Dedifferentiated amniotic fluid mesenchymal stem cell (primary cell): ENCODE measurements around the gene SLC4A7.
"Not testable (repeated sequence)": the region's sequence is repeated elsewhere in the genome, so short reads cannot be mapped to it uniquely, and the experiment has no call there.

ENCODE experiments used
- DNase-seq: peaks from one replicate; pipeline ENCODE4 v3.0.0-alpha.2; 2016; ENCODE audit errors: extremely low spot score

Gene SLC4A7

DNA sequence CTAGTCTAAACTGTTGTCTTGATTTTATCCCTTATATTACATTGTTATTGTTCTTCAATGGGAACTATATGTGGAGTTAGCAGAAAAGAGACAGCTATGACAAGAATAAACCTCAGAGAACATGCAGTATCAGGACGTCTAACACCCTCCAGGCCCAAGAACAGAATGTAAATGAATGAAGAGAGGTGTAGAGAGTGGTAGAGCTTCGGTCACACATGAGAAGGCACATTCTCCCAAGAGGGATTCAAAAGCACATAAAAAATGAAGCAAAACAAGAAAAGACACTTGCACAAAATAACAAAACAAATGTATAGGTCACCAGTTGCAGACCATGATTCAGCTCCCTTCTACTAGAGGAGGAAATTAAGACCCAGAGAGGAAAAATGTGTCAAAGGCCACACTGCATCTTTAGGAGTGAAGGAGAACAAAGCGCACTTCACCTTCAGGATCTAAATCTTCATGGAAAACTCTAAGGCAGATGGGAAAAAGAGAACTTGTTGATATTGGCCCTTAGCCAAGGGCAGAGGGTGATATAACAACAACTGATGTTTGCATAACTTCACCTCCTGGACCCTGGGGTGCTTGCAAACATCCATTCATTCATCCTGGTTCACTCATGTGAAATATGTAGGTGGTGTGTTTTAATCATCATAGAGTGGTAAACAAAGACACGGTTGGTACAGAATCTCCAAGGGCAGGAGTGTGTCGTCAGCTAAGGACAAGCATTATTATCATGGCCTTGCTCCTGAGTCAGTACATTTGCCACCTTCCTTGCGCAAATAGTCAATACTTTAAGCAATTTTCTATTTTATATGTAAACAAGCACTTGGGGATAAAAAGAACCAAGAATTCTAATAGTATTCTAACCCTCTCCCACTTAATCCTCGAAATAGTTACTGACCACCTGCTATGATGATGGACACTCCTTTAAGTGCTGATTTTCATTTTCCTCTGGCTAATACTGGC, 123.8 kb downstream of the SLC4A7 start:
- no peak for DNase-seq

DNA sequence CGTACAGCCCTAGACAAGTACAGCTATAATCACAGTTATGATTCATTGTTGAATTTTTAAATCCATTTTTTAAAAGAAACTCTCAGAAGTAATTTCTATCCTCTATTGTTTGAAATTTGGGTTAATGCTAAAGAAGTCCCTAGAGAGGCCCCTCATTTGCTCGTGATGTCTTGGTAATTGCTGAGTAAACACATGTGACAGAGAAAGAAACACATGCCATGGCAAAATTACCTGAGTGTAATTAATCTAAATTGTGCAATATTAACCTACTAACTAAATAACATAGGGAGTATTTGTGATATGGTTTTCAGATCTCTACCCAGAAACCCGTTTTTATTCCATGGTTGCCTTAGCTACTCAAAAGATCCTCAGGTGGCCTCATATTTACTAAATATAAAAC, 125.8 kb downstream of the SLC4A7 start:
- no peak for DNase-seq

DNA sequence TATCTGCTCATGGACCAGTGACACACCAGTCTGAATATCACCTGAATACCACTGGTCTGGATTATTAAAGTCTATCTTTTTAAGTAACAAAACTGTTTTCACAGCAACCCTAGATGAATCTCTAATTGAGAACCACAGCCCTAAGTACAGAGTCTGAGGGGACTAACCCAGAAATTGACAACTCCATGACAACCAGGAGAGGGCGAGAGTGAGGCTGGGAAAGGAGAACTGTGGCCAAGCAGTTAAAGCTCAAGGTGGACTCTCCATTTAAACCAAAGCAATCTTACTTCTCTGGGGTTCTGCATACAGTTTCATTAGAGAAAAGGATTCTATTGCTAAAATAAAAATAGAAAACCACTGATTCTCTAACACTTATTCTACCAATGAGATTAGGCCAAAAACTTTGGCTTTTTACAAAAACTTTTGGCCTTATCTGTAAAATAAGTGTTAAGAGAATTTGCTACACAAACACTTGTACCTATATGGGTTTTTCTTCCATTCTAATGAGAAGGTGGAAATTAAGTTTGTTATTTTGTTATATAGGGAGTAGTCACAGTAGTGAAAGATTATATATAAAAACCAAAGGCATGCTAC, 126.4 kb downstream of the SLC4A7 start:
- no peak for DNase-seq

DNA sequence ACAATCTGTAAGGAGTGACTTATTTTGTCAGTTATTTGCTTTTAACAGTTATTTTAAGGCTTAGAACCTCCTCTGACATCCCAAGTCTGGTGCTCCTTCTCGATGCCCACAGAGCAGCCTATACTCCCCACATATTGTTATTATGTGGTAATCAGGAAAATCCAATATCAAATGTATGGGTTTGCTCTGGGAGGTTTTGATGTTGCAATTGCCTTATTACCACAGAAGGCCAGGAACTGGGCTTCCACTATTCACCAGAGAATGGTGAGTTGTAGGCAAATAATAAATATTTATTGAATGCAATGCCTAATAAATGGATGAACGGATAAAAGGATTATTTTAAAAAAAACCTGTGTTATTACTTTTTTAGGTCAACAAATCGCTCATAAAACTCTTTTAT, 127.2 kb downstream of the SLC4A7 start:
- DNase-seq: no peak

DNA sequence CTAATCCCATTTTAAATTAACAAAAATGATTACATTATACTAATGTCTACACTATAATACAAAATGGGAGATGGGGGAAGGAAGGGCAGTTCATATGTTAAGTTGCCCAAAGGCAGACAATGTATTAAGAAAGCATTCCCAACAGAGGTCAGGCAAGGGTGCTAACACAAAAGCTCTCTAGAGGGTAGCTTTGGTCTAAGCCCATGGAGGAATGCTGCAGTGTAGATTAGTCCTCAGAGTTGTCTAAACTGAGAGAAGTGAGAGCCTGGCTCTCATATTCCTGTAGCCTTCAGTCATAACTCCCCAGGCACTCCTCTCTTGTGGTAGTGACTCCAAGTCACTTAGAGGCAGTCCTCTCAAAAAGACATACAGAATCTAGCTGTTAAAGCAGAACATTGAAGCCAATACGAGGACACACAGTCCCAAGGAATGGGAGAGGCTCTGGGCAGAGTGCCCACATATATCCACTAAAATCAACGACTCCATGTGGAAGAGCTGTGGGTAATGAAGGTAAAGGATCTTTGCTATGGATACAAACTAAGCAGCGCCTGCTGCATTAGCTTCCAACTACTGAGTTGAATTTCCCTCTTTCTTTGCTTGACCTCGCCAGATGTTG, 129.5 kb downstream of the SLC4A7 start:
- no peak for DNase-seq

DNA sequence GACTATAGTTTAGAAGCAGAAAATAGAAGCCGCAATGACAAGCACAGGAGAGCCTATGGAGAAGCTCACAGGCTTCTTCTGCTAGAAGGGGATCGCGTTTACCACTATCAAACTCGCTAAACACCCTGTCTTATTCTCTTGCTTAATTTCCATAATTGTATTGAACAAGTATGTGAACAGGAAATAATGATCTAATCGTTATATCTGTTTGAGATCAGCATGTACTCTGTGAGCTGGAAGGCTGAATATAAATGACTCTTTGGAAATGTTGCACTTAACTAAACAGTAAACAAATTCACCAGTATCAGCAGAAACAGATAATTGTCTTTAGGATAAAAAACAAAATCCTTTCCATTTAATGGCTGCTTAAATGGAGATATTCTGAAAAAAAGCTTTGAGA, 130.0 kb downstream of the SLC4A7 start:
- no peak for DNase-seq

DNA sequence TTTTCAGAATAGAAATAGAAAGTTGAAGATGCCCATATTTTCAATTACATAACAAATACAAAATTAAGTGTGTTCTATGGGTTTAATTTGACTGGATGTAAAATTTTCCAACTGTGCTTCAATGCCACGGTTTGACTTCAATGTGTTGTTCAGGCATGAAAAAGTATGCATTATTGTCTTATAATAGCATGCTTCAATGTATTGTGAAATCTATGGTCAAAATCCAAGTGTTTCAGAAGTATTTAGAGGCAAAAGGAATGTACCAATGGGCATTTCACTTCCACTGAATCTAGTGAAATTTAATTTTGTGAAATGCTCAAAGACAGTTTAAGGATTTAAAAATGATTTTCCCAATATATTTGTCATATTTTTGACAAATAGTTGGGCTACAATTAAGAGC, 131.0 kb downstream of the SLC4A7 start:
- peak; percentile 78 for DNase-seq

DNA sequence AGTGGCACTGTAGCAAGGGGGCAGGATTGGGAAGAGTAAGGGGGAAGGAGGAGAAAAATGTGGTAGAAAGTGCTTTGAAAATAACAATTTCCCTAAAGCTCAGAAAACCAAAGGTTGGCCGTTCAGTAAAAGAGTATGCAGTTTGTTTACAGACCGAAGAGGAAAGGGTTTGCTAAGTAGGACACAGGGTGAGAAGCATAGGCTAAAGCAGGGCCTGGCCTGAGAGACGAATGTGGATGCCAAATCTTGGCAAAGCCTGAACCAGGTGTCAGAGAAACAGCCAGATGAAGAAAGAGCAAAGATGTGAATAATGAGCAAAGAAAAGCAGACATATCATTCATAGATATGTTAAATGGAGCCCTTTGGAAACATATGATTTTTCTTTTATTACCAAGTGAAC, 132.1 kb downstream of the SLC4A7 start:
- no peak for DNase-seq

DNA sequence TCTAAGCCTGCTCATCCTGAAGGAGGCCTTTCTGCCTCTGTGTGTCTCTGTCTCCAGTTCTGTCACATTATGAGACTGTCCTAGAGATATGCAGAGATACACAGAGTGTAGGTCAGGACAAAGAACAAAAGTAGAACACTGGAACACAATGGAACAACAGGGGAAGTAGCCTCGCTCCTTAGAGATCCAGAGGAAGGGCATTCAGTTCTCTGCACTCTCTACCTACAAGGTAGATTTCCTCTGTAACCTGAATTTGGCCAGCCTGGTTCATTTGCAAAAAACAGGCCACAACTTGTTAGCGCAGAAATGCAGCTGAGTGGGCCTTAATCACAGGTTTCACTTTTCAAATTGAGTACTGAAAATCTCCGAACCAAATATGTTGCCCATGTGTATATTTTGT, 134.4 kb downstream of the SLC4A7 start:
- no peak for DNase-seq

DNA sequence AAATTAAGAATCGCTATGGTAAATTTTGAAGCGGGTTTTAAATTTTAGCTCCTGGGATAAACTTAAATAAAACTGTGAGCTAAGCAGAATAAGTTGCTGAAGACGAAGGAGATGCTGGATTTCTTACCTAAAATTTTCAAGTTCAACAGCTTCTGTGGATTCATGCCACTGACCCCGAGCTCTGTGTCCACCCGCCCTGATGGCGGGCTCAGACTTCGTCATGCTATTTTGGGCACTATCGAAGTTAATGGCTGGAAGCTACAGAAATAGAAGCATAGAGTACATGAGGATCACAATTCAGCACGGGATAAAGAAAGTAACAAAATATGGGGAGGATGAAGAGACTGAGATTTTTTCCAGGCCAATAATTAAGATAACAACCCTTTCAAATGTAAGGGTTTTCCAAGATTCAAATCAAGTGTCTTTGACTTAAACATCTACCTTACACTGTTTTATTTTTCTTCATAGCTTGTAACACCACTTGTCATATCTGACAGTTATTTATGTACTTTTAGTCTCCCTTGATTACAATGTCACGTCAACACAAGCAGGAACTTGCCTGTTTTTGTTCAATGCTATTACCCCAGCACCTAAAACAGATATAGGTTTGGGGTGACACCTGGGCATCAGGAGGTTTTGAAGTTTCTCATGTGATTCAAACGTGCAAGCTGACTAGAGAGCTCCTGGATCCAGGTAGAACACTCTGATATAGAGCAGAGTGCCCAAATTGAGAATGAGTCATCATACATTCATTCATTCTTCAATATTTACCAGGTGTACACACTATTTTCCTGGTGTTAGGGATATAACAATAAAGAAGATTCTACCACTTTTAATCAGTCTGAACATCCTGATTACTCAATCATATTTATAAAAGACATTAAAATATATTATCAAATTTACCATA, 138.0 kb downstream of the SLC4A7 start:
- no peak for DNase-seq

DNA sequence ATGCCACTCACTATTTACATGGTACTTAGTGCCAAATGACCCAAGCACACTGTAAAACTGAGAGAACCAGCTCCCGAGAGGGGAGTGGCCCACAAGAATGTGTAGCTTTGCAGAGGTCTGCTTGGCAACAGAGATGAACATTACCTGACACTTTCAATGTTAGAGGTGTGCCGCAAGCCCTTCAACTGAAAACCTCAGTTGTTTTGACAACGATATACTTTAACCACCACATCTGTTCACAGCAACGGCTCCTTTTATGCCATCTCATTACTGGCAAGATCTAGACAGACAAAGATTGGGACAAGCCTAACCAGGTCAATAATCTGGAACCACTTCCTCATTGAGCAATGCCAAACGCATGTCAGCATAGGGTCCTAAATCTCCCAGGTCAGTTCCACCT, 138.7 kb downstream of the SLC4A7 start:
- no peak for DNase-seq

DNA sequence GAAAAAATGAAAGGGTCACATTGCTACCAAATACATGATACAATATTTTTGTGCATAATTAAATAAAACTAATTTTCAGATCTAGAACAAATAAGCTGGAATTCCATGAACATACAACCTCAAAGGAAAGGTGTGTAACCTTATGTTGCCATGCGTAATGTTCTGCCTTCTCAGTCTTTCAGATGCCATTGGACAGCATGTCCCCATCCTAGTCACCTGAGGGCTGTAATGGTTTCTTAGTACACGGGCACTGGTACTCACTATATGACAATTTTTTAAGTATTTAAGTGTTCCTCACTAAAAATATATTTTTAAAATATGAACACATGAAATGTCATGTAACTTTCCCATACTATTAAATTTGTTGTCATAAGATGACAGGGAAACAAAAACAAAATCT, 139.1 kb downstream of the SLC4A7 start:
- DNase-seq: no peak

DNA sequence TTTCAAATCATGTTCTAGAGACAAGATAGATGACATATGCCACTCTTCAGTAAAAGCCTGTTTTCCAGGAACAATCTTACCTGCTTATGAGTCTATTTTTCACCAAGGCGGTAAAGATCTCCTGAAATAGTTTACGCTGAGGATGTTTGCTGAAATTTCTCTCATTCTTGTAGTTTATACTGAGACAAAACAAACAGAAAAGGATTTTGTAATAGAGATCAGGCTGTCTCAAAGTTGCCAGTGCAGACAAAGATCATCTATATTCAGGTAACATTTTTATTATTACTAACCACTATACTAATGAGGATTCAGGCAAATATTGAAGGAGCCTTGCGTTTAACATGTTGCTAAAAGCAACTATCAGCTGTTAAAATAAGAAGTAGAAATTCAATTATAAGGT, 140.0 kb downstream of the SLC4A7 start:
- no peak for DNase-seq

DNA sequence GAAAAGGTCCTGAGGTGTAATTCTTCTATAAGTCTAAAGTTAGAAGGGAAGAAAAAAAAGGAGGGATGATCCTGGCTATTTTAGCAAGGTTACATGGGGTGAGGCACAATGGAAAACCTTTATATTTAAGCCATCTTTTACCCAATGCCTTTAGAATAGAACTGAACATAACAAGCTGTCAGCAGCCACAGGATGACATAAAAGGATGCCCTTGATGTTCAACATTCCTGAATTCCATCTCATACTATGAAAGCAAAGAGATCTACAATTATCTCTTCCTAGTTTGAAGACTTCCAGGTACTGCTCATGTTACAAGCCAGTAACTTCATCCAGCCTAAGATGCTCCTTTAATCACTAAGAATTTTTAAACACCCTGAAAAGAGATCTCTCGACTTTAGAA, 141.9 kb downstream of the SLC4A7 start:
- no peak for DNase-seq

DNA sequence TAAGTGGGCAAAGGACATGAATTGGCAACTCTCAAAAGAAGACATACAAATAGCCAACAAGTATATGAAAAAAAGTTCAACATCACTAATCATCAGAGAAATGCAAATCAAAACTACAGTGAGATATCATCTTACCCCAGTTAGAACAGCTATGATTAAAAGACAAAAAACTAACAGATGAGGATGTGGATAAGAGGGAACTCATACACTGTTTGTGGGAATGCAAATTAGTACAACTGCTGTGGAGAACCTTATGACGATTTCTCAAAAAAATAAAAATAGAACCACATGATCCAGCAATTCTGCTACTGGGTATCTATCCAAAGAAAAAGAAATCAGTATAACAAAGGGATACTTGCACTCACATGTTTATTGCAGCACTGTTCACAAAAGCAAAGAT, 143.7 kb downstream of the SLC4A7 start:
- no peak for DNase-seq

DNA sequence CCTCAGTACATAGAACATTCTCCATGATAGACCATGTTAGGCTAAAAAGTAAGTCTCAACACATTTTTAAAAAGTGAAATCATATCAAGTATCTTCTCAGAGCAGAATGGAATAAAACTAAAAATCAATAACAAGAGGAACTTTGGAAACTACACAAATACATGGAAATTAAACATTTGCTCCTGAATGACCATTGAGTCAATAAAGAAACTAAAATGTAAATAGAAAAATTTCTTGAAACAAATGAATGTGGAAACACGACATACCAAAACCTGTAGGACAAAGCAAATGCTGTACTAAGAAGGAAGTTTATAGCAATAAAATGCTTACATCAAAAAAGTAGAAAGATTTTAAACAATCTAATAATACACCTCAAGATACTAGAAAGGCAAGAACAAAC, 148.6 kb downstream of the SLC4A7 start:
- DNase-seq: no peak

DNA sequence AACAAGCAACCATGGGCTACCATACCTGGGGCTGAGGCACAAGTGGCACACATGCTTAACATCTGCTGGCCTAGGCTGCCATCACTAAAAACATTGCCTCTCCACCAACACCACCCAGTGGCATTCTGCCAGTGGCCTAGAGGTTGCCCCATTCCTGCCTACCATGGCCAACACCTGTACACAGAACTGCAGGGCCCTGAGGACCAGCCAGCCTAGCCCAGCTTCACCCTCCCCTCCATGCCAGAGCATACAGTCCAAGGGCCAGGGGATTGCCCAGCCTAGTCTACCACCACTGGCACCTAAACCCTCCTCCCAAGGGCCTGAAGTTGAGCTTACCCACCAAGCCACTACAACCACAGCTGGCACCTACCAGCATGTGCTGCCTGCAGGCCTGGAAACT, 150.3 kb downstream of the SLC4A7 start:
- no peak for DNase-seq

DNA sequence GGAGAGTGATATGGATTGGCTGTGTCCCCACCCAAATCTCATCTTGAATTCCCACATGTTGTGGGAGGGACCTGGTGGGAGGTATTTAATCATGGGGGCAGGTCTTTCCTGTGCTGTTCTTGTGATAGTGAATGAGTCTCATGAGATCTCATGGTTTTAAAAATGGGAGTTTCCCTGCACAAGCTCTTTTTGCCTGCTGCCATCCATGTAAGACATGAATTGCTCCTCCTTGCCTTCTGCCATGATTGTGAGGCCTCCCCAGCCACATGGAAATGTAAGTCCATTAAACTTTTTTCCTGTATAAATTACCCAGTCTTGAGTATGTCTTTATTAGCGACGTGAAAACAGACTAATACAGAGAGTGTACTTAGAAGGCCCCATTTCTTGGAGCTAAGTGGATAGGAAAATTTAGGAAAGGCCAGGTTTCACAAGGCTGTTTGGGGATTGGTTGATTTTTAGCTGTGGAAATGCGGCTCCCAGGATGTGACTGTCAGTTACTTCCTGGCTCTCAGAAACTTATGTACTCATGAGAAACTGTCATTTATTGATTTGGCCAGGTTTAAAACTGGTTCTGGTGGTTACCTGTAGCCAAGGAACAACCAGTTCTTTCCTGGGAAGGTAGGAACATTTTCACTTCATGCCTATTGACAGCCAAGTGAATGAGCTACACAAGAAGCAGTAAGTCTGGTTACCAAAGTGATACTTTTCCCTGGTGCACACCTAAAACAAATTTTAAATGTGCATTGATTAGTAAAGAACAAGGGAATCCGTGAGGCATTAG, 155.0 kb downstream of the SLC4A7 start:
- not testable (repeated sequence) for DNase-seq

DNA sequence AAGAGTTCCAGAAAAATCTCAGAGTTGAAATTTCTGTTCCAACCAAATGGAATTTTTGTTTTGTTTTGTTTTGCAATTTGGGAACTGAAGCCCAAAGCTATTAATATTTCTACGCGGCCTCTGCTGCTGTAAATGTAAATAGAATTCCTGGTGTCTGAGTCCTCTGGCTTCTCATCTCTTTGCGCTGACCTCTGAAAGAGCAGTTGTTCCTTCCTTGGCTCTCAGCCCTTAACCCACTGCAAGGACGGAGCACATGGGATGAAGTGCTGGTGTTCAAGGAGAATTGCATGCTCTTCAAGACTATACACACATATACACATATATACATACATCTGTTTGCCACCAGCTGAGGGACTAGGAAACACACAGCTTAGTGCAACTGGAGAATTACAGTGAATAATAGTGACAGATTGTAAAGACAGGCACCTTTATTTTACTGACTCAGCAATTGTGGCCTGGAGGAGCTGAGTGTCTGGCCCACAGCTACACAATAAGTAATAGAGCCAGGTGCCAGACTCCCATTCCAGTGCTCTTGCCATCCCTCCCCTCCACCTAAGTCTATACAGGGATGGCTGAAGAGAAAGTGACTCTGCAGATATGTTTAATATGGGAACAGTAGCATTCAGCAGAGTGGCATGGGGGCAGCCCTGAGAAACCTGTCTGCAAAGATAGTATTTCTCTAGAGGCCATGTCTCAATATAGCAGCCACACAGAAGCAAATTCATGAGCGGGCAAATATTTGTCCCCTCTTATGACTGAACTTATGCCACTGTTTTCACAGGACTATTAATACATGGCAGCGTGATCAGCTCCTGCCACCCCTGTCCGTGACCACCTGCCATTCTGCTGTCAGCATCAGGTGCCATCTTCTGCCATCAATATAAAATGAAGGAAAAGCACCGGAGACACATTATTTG, 157.3 kb downstream of the SLC4A7 start:
- DNase-seq: peak; percentile 77

DNA sequence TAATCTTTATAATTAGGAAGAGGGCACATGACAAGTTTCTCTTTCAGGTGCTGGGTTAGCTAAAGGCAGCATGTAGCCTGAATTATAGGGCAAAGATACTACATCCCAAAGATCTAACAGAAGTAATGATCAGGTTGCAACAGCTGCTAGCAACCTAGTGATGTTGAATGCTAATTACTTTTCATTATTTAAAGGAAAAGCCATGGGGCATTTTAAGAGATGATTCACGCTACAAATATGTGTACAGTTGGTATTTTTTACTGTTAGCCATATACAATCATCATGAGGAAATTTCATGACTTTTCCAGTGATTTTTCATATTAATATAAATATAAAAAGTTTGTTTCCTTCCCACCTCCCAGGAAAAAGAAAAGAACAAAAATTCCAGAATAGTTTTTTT, 158.0 kb downstream of the SLC4A7 start:
- no peak for DNase-seq
